OCI-LY1 (cell line): Measurements from ENCODE around the gene RYR3.

Source experiments
- H2AFZ ChIP-seq: fragments of 200-600 bp; sonication (generic), shearing (Covaris generic); 2 replicates; pipeline ENCODE4 v1.6.0; 2014; ENCODE audit warnings: antibody characterized with exemption, mild to moderate bottlenecking, low read length
- H3F3A ChIP-seq: fragments of 200-600 bp; sonication (generic), shearing (Covaris generic); 2 replicates; pipeline ENCODE4 v1.6.0; 2014; ENCODE audit warnings: mild to moderate bottlenecking, antibody characterized with exemption, low read length, moderate library complexity; ENCODE audit not compliant: insufficient read depth
- H3K27ac ChIP-seq: fragments of 200-600 bp; sonication (generic); 2 replicates; pipeline ENCODE4 v1.5.1; 2014; ENCODE audit warnings: low read length, mixed run types, mild to moderate bottlenecking, low read depth; ENCODE audit not compliant: poor library complexity, severe bottlenecking
- H3K27me3 ChIP-seq: fragments of 200-600 bp; sonication (generic); 2 replicates; pipeline ENCODE4 v1.6.0; 2014; ENCODE audit warnings: antibody characterized with exemption, mild to moderate bottlenecking, low read length, moderate library complexity; ENCODE audit not compliant: insufficient read depth
- H3K36me3 ChIP-seq: fragments of 200-600 bp; sonication (generic); 2 replicates; pipeline ENCODE4 v1.6.1; 2014; ENCODE audit warnings: mild to moderate bottlenecking, antibody characterized with exemption, low read length, moderate library complexity, mixed read lengths; ENCODE audit not compliant: insufficient read depth
- H3K4me1 ChIP-seq: fragments of 200-600 bp; sonication (generic); 2 replicates; pipeline ENCODE4 v1.5.1; 2014; ENCODE audit warnings: mild to moderate bottlenecking, low read length, moderate library complexity; ENCODE audit not compliant: insufficient read depth, severe bottlenecking
- H3K4me2 ChIP-seq: fragments of 200-600 bp; sonication (generic), shearing (Covaris generic); 2 replicates; pipeline ENCODE4 v1.6.1; 2014; ENCODE audit warnings: low read length
- H3K4me3 ChIP-seq: fragments of 200-600 bp; sonication (generic); 2 replicates; pipeline ENCODE4 v1.5.1; 2014; ENCODE audit warnings: low read length, low read depth, mild to moderate bottlenecking, mixed read lengths; ENCODE audit not compliant: poor library complexity, severe bottlenecking
- H3K79me2 ChIP-seq: fragments of 200-600 bp; shearing (Covaris generic); 2 replicates; pipeline ENCODE4 v1.6.1; 2016; ENCODE audit warnings: mixed run types, low read length, mixed read lengths; ENCODE audit not compliant: insufficient read depth
- H3K9ac ChIP-seq: fragments of 200-600 bp; sonication (generic), shearing (Covaris generic); 2 replicates; pipeline ENCODE4 v1.6.1; 2014; ENCODE audit warnings: mild to moderate bottlenecking, low read length, mixed read lengths
- H3K9me2 ChIP-seq: fragments of 200-600 bp; sonication (generic), shearing (Covaris generic); 2 replicates; pipeline ENCODE4 v1.6.1; 2014; ENCODE audit warnings: low read depth, mild to moderate bottlenecking, low read length, mixed read lengths
- H3K9me3 ChIP-seq: fragments of 200-600 bp; shearing (Covaris generic); 2 replicates; pipeline ENCODE4 v1.6.1; 2014; ENCODE audit warnings: low read length, mixed read lengths
- H4K20me1 ChIP-seq: fragments of 200-600 bp; sonication (generic), shearing (Covaris generic); 2 replicates; pipeline ENCODE4 v1.6.0; 2016; ENCODE audit warnings: mild to moderate bottlenecking, low read length; ENCODE audit not compliant: insufficient read depth
- EZH2 ChIP-seq: fragments of 200-600 bp; sonication (generic), shearing (Covaris generic); IDR thresholded peaks from 2 replicates; pipeline ENCODE4 v1.8.0; 2017; ENCODE audit warnings: borderline replicate concordance, mixed run types, mild to moderate bottlenecking, antibody characterized with exemption, low read length, moderate library complexity, mixed read lengths
- TF ChIP-seq, protein P1 (sequence below): fragments of 200-600 bp; sonication (generic), shearing (Covaris generic); IDR thresholded peaks from 2 replicates; pipeline ENCODE4 v1.5.1; 2017; ENCODE audit warnings: mild to moderate bottlenecking, antibody characterized with exemption, low read length, moderate library complexity, mixed read lengths

RYR3 gene

DNA sequence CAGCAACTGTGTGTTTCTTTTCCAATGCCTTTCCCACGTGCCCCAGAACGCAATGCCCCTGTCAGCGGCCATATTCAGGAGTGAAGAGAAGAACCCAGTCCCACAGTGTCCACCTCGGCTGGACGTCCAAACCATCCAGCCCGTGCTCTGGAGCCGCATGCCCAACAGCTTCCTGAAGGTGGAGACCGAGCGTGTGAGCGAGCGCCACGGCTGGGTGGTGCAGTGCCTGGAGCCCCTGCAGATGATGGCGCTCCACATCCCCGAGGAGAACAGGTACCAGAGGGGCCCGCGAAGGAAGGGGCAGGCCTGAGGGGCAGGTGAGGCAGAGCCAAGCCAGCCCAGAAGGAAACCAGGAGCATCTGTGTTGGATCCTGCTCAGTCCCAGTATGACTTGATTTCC lies 349.4 kb downstream of the RYR3 start:
- Histone ChIP-seq H3K9ac (no peak overlapping the region), H3F3A (no peaks in the 10 kb centered on the region), H4K20me1 (no peaks in the 10 kb centered on the region), H3K9me2 (no peaks in the 10 kb centered on the region), H3K4me2 (no peak overlapping the region), H3K27me3 (no peaks in the 10 kb centered on the region), H3K36me3 (no peaks in the 10 kb centered on the region), H3K9me3 (no peaks in the 10 kb centered on the region), H3K4me1 (no peaks in the 10 kb centered on the region), H3K4me3 (no peak overlapping the region), H3K27ac (no peak overlapping the region), H2AFZ (no peak overlapping the region), H3K79me2 (no peaks in the 10 kb centered on the region)
- TF ChIP-seq, protein P1, sequence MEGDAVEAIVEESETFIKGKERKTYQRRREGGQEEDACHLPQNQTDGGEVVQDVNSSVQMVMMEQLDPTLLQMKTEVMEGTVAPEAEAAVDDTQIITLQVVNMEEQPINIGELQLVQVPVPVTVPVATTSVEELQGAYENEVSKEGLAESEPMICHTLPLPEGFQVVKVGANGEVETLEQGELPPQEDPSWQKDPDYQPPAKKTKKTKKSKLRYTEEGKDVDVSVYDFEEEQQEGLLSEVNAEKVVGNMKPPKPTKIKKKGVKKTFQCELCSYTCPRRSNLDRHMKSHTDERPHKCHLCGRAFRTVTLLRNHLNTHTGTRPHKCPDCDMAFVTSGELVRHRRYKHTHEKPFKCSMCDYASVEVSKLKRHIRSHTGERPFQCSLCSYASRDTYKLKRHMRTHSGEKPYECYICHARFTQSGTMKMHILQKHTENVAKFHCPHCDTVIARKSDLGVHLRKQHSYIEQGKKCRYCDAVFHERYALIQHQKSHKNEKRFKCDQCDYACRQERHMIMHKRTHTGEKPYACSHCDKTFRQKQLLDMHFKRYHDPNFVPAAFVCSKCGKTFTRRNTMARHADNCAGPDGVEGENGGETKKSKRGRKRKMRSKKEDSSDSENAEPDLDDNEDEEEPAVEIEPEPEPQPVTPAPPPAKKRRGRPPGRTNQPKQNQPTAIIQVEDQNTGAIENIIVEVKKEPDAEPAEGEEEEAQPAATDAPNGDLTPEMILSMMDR, result no peak
- TF ChIP-seq EZH2, result no peak

DNA sequence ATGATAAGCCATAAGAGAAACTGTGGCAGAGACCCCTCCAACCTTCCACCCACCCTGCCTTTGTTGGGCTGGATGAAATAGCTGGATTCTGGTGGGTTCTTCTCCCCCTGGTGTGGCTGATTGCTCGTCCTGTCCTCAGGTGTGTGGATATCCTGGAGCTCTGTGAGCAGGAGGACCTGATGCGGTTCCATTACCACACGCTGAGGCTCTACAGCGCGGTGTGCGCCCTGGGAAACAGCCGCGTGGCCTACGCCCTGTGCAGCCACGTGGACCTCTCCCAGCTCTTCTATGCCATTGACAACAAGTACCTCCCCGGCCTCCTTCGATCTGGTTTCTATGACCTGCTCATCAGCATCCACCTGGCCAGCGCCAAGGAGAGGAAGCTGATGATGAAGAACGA lies 351.2 kb downstream of the RYR3 start:
- Histone ChIP-seq H3K27me3 (no peaks in the 10 kb centered on the region), H3F3A (no peaks in the 10 kb centered on the region), H2AFZ (no peak overlapping the region), H3K4me3 (no peak overlapping the region), H3K79me2 (no peaks in the 10 kb centered on the region), H3K4me1 (no peaks in the 10 kb centered on the region), H3K27ac (no peak overlapping the region), H3K4me2 (no peak overlapping the region), H3K9me3 (no peaks in the 10 kb centered on the region), H4K20me1 (no peaks in the 10 kb centered on the region), H3K36me3 (no peaks in the 10 kb centered on the region), H3K9me2 (no peaks in the 10 kb centered on the region), H3K9ac (no peak overlapping the region)
- no peak for TF ChIP-seq EZH2
- TF ChIP-seq, protein P1, result no peak

GRCh38 chr15:33664947-33665346 lies 354.2 kb downstream of the RYR3 start:
- H3K27ac ChIP-seq, result no peak overlapping the region
- no peaks in the 10 kb centered on the region for H3K9me2 ChIP-seq
- H3K9me3 ChIP-seq, result no peaks in the 10 kb centered on the region
- no peak overlapping the region for H3K4me3 ChIP-seq
- H2AFZ ChIP-seq, result no peak overlapping the region
- no peaks in the 10 kb centered on the region for H4K20me1 ChIP-seq
- H3K36me3 ChIP-seq, result no peaks in the 10 kb centered on the region
- no peaks in the 10 kb centered on the region for H3K27me3 ChIP-seq
- H3K9ac ChIP-seq, result no peak overlapping the region
- TF ChIP-seq, protein P1, result no peak
- TF ChIP-seq EZH2, result no peak
- no peaks in the 10 kb centered on the region for H3F3A ChIP-seq
- no peaks in the 10 kb centered on the region for H3K79me2 ChIP-seq
- no peak overlapping the region for H3K4me2 ChIP-seq
- no peaks in the 10 kb centered on the region for H3K4me1 ChIP-seq
